ENCODE measurements around the gene PAPPA2.
A peak's percentile ranks its signal among the peaks of the same experiment; 100 is the strongest.

PAPPA2 gene

DNA sequence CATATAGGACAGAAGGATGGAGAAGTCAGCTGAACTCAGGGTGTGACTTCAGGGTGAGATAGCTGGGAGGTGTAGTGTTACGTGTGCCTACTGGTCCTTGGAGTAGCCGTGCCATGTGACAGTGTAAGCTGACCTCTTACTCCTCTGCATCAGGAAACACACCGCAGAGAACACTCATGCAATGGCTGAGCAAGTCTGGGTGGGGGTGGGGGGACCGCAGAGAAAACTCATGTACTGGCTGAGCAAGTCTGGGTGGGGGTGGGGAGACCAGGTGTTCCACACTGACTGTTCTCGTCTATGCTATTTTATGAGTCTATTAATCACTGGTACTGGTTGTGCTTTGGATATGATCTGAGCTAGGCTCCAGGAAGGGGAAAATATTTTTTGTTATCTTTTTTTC, 233.1 kb downstream of the PAPPA2 start:
- peak overlapping the region; percentile 44 for H3K27ac ChIP-seq

DNA sequence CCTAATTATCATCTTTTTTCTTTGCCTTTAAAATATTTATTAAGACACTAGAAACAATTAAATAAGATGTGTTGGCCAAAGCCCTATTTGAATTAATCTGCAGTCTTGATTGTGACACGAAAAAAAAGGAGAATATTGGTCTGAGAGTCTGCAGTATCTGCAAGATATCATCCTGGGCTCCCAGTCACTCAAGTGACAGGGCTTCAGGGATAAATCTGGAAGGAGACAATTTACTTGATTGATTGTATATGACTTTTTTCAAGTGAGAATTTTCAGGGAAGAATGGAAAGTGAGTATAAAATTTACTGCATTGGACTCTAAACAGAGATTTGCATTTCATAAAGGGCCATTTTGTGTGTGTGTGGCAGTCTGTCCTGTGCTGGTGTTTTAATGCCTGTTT, 233.7 kb downstream of the PAPPA2 start:
- TF ChIP-seq, protein P1, sequence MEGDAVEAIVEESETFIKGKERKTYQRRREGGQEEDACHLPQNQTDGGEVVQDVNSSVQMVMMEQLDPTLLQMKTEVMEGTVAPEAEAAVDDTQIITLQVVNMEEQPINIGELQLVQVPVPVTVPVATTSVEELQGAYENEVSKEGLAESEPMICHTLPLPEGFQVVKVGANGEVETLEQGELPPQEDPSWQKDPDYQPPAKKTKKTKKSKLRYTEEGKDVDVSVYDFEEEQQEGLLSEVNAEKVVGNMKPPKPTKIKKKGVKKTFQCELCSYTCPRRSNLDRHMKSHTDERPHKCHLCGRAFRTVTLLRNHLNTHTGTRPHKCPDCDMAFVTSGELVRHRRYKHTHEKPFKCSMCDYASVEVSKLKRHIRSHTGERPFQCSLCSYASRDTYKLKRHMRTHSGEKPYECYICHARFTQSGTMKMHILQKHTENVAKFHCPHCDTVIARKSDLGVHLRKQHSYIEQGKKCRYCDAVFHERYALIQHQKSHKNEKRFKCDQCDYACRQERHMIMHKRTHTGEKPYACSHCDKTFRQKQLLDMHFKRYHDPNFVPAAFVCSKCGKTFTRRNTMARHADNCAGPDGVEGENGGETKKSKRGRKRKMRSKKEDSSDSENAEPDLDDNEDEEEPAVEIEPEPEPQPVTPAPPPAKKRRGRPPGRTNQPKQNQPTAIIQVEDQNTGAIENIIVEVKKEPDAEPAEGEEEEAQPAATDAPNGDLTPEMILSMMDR (conservative IDR thresholded peaks at IDR 0.05), result no peak
- TF ChIP-seq ZFX (IDR thresholded peaks at IDR 0.05), result no peak
- H3K27ac ChIP-seq, result no peak overlapping the region

More for the DNA sequence above, 233.1 kb downstream of the PAPPA2 start:
- no peak for TF ChIP-seq ZFX (IDR thresholded peaks at IDR 0.05)
- TF ChIP-seq, protein P1 (conservative IDR thresholded peaks at IDR 0.05), result no peak

DNA sequence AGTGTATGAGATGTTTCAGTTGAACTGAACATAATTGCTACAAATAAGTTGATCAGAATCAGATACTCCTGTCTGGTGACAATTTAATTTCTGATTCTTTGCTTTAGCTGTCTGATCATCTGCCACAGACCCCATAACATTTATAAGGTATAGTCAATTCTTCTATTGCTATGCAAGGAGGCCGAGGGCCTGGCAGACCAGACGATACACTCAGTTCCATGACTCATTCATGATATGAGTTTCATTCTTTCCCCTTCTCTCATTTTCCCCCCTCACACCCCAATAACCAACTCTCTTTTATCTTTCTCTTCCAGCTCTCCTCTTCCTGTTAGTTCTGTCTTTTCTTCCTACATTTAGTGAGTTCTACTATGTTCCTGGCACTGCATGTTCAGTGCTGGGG, 236.8 kb downstream of the PAPPA2 start:
- no peak overlapping the region for H3K27ac ChIP-seq
- TF ChIP-seq, protein P1 (conservative IDR thresholded peaks at IDR 0.05), result no peak
- no peak for TF ChIP-seq ZFX (IDR thresholded peaks at IDR 0.05)

DNA sequence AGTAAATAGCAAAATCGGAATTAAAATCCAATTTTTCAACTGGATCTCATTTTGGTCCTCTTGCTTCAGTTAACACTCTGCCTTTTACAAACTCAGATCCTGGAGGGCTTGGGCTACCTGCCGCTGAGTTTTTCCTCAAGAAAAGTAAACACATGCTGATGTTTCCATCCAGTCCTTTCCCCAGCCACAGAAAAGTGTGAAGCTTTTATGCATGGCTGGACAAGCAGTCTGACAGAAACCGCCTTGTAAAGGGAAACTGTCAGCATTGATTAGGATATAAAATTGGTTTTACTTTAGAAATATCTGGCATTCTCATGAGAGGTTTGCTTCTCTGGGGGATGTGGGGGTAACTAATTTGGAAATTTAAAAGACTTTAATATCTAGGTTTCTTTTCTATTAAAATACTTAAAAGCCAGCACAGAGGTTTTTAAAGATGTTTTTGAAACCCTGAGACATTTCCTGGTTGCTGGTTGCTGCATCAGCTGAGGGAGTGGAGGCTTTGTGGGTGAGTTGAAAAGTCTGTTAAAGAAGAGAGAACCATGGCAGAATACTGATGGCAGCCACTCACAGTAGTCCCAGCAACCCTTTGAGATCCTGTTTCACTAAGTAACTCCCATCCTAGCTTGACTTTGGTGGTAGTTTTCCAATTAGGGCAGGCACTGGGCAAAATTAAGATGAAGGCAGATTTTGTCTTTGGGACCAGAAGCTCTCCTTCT, 238.3 kb downstream of the PAPPA2 start:
- TF ChIP-seq, protein P1 (conservative IDR thresholded peaks at IDR 0.05), result no peak
- TF ChIP-seq ZFX (IDR thresholded peaks at IDR 0.05), result no peak
- H3K27ac ChIP-seq, result no peak overlapping the region

DNA sequence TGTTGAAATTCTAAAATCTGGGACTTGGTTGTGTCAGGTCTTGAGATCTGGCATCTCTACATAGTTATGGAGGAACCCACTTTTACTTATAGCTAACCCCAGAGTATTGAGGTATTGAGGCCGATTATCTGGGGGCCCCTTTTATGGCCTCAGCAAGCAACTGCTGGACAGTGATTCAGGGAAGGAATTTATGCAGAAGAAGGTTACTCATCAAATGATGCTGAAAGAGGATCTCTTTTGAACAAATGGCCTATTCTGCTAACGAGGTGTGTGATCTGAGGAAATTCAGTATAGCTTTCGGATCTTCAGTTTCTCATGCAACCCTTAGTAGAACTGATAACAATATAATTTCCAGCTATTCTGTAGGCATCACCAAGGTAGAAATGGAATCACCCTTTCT, 239.9 kb downstream of the PAPPA2 start:
- H3K27ac ChIP-seq, result no peak overlapping the region
- TF ChIP-seq, protein P1 (conservative IDR thresholded peaks at IDR 0.05), result no peak
- no peak for TF ChIP-seq ZFX (IDR thresholded peaks at IDR 0.05)

DNA sequence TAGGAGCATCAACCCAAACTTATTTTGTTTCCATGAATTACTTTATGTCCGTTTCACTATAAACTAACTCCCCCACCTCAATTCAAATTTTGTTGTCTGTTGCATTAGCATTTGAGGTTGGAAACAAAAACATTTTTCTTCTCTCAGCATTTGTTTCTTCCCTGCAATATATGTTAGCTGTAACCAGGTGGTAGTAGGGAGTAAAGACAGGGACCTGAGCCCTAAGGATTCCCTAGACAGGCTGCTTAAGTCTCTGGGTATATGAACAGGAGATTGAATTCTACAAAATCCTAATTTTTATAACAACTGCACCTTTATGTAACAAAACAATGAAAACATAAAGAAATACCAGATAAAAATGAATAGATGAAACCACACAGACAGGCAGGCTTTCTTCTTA, 242.6 kb downstream of the PAPPA2 start:
- H3K27ac ChIP-seq, result no peak overlapping the region
- TF ChIP-seq, protein P1 (conservative IDR thresholded peaks at IDR 0.05), result peak; percentile 6; the same call in 1 of the 2 replicates
- TF ChIP-seq ZFX (IDR thresholded peaks at IDR 0.05), result no peak

DNA sequence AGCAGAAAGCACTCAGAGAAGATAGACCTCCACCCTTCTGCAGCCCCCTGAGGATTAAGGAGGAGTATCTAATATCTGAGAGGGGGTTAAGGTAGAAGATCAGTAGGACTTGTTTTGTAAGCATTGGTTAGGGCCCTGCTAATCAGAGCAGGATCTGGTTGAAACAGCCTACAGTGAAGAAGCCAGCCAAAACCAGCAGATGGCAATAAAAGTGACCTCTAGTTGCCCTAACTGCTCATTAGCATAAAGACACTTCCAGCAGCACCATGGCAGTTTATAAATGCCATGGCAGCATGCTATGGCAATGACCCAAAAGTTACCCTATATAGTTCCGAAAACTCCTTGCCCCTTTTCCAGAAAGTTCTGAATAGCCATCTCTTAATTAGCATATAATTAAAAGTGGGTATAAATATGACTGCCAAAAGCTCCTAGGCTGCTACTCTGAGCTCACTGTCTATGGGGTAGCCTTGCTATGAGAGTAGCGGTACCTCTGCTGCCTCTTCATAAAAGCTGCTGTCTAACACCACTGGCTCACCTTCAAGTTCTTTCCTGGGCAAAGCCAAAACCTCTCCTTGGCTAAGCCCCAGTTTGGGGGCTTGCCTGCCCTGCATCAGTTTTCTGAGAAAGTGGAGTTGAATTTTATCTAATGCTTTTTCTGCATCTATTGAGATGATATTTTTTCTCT, 254.2 kb downstream of the PAPPA2 start:
- TF ChIP-seq, protein P1 (conservative IDR thresholded peaks at IDR 0.05), result peak; percentile 23
- TF ChIP-seq ZFX (IDR thresholded peaks at IDR 0.05), result no peak

More for the DNA sequence above, 254.2 kb downstream of the PAPPA2 start:
- no peak overlapping the region for H3K27ac ChIP-seq
